Suprapubic skin (tissue), 4 donors: ENCODE results near the gene CCNT1. TPM values are rescaled to one million over a fixed set of nuclear protein-coding genes. Genes with fewer than 3 reads are reported as not detected.

Experiments
- DNase-seq, 2 donors: peaks; one replicate each; pipeline ENCODE4 v3.0.0-alpha.2; 2019; ENCODE audit warnings: low spot score in 2 of 2
- H3K27ac ChIP-seq: fragments of 200-600 bp; sonication (generic); one replicate; pipeline ENCODE4 v1.5.1; 2019
- H3K27me3 ChIP-seq: fragments of 200-600 bp; sonication (generic); one replicate; pipeline ENCODE4 v1.5.1; 2019
- H3K36me3 ChIP-seq: fragments of 200-600 bp; sonication (generic); one replicate; pipeline ENCODE4 v1.5.1; 2019
- H3K4me1 ChIP-seq: fragments of 200-600 bp; sonication (generic); one replicate; pipeline ENCODE4 v1.5.1; 2019
- H3K4me3 ChIP-seq: fragments of 200-600 bp; sonication (generic); one replicate; pipeline ENCODE4 v1.5.1; 2019; ENCODE audit warnings: mild to moderate bottlenecking
- H3K9me3 ChIP-seq: fragments of 200-600 bp; sonication (generic); one replicate; pipeline ENCODE4 v1.5.1; 2019
- EP300 ChIP-seq: sonication (generic); formaldehyde crosslinking; IDR thresholded peaks from one replicate; pipeline ENCODE4 v1.6.1; 2017; ENCODE audit warnings: antibody characterized with exemption
- POLR2A ChIP-seq, 2 donors: fragments of 450-650 bp; IDR thresholded peaks; one replicate each; pipeline ENCODE4 v1.6.1; 2017; ENCODE audit warnings: antibody characterized with exemption in 2 of 2, mild to moderate bottlenecking in 2 of 2, moderate library complexity in 2 of 2
- POLR2AphosphoS5 ChIP-seq, 3 donors: sonication (generic); formaldehyde crosslinking; IDR thresholded peaks; one replicate each; pipeline ENCODE4 v1.6.1; 2017; ENCODE audit warnings: antibody characterized with exemption in 3 of 3
- WGBS: methylation state at CpG from one replicate; pipeline ENCODE4 v1.1.5; 2018; 5-methylcytosine and 5-hydroxymethylcytosine counted together
- total RNA-seq, 4 donors: library from RNA; depleted of rRNA; stranded (reverse); fragments of >200 nt; gene quantifications; one replicate each; pipeline ENCODE4 v1.1.0, GENCODE V29; 2016
- TF ChIP-seq, protein P1 (sequence below), 2 donors: fragments of 200-600 bp in 1 of 2; fragments of 450-650 bp in 1 of 2; sonication (generic) in 1 of 2; IDR thresholded peaks; one replicate each; pipeline ENCODE4 v1.5.1; 2016 to 2019; ENCODE audit warnings: antibody characterized with exemption in 2 of 2, mild to moderate bottlenecking in 1 of 2, moderate library complexity in 1 of 2

CCNT1 gene
- 10 to 100 TPM; 23.4 to 74.4 (median 36.4) TPM for total RNA-seq

DNA sequence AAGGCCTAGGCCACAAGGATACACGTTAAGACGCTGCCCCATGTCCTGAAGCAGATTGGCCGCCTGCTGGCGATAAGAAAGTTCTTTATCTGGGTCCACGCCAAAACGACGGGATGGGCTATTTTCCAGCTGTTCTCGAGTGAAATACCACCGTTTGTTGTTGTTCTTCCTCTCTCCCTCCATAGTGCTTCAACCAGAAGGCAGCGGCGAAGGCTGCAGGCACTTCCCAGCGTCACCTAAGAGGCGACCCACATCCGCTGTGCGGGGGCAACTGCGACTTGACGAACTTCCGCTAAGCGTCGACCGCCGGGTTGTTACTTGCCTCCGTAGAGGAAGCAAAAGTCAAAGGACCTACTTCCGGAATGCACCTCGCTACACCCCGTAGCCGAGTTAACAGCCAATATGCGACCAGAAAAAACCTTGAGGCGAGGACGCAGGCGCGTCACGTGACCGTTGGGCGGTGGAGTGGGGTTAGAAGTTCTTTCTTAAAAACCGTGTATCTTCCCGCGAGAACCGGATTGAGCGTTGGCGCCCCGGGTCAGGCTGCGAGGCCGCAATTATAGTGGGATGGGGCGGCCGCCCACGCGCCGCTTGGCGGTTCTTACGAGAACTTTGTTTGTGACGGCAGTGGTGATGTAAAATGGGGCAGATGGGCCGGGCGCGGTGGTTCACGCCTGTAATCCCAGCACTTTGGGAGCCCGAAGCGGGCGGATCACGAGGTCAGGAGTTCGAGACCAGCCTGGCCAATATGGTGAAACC is at the start of gene CCNT1:
Gene CCNT1, minus strand, starts transcription at position 215 of the 759 bp plus-strand sequence. Its CDS starts 32 bp downstream, at position 183.
- TF ChIP-seq POLR2AphosphoS5 (IDR thresholded peaks at IDR 0.05): peak; percentile 89 to 97 (median 95)
- TF ChIP-seq POLR2A (IDR thresholded peaks at IDR 0.05): peak; percentile 37 to 90
- no peak for TF ChIP-seq EP300
- TF ChIP-seq, protein P1, sequence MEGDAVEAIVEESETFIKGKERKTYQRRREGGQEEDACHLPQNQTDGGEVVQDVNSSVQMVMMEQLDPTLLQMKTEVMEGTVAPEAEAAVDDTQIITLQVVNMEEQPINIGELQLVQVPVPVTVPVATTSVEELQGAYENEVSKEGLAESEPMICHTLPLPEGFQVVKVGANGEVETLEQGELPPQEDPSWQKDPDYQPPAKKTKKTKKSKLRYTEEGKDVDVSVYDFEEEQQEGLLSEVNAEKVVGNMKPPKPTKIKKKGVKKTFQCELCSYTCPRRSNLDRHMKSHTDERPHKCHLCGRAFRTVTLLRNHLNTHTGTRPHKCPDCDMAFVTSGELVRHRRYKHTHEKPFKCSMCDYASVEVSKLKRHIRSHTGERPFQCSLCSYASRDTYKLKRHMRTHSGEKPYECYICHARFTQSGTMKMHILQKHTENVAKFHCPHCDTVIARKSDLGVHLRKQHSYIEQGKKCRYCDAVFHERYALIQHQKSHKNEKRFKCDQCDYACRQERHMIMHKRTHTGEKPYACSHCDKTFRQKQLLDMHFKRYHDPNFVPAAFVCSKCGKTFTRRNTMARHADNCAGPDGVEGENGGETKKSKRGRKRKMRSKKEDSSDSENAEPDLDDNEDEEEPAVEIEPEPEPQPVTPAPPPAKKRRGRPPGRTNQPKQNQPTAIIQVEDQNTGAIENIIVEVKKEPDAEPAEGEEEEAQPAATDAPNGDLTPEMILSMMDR (IDR thresholded peaks at IDR 0.05): peak in 1 of 2 donors; percentile 25
- Histone ChIP-seq H3K9me3 (peaks cover 3% of the 10 kb centered on the region), H3K36me3 (peaks cover 14% of the 10 kb centered on the region), H3K27ac (peak within 1 kb of the TSS; percentile 92), H3K27me3 (no peaks in the 10 kb centered on the region), H3K4me1 (peaks cover 35% of the 10 kb centered on the region), H3K4me3 (peak within 1 kb of the TSS; percentile 63)
- WGBS: under 1% methylated on average over 48 of the region's 61 CpGs
- peak; percentile 100 for DNase-seq

DNA sequence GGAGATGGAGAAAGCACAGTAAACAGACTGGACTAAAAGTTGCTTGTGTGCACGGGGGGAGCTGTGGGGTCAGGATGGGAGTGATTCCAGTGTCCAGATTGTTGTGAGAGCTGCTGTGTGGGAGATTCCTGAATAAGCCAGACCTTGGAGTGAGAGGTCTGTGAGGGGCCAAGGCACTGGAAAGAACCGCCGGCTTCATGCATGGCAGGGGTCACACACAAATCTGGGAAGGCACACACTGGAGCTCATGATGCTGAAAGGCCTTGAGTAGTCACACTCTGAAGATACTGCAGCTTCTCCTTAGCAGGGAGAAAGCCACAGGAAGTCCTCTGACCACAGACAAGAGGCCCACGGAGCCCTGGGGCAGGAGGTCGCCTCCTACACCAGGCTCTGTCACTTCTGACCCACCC is 49.3 kb upstream of the CCNT1 start:
- Histone ChIP-seq H3K27me3 (no peaks in the 10 kb centered on the region), H3K9me3 (no peaks in the 10 kb centered on the region), H3K36me3 (peaks cover 42% of the 10 kb centered on the region), H3K4me3 (no peak overlapping the region), H3K4me1 (peaks cover 9% of the 10 kb centered on the region), H3K27ac (no peak overlapping the region)
- 55% methylated on average over 5 of the region's 5 CpGs for WGBS
- DNase-seq: peak in 1 of 2 donors; percentile 63
- TF ChIP-seq POLR2A (IDR thresholded peaks at IDR 0.05): no peak
- no peak for TF ChIP-seq POLR2AphosphoS5 (IDR thresholded peaks at IDR 0.05)

DNA sequence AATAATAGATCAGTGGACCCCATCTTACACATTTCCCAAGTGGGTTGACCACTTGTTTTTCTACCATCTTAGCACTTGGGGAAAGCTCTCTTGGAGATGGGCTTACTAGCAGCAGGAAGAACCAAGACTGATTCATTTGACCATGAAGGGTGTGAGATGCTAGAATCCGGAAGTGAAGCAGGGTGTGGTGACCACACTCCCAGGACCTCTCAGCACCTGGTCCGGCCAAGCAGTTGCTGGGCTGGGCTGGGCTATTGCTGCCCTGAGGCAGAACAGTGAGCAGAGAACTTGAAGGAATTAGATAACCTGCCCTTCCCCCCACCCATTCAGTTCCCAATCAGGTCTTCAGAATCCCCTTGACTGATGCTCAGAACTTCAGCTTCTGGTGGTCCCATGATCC is 48.0 kb upstream of the CCNT1 start:
- no peak overlapping the region for H3K27ac ChIP-seq

DNA sequence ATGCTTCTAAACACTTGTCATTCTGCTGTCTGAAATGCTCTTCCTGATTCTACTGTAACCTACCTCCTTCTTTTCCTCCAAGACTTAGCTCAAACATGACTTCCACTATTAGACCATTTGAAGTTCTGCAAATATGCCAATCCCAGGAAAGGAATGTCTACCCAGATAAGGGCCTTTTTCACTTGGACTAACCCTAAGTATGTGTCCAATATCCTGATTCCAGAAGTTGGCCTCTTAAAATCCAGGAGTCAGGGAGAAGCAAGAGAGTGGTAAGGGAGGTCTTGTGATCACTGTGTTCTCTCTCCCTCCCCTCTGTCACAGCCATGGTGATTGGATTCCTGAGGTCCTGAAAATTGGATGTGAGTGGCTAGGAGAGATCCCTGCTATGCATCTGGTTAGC is 42.2 kb upstream of the CCNT1 start:
- DNase-seq: no peak

More for the DNA sequence above, 48.0 kb upstream of the CCNT1 start:
- Histone ChIP-seq H3K4me1 (peaks cover 9% of the 10 kb centered on the region), H3K4me3 (no peak overlapping the region), H3K27me3 (no peaks in the 10 kb centered on the region), H3K36me3 (peaks cover 35% of the 10 kb centered on the region), H3K9me3 (no peaks in the 10 kb centered on the region)
- DNase-seq: peak in 1 of 2 donors; percentile 45
- TF ChIP-seq POLR2A (IDR thresholded peaks at IDR 0.05): no peak
- no peak for TF ChIP-seq EP300
- TF ChIP-seq POLR2AphosphoS5 (IDR thresholded peaks at IDR 0.05): no peak
- TF ChIP-seq, protein P1 (IDR thresholded peaks at IDR 0.05): no peak
- WGBS: 89% methylated on average over 2 of the region's 2 CpGs

DNA sequence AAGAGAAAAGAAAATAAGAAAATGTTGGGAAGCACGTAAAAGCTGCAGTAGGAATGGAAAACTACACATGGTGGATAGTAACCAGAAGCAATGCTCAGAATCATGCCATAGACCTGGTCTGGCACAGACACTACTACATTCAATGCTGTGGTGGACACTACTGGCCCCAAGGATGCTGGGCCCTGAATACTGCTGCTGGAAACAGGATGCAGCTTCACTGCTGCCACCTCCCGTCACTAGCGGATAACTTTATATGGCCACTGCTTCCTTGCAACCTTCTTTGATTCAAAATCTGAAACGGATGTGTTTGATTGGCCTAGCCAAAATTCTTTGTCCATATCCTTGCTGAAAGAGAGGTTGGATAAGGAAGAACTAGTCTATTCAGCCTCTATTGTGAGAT is 41.7 kb upstream of the CCNT1 start:
- Histone ChIP-seq H3K4me1 (no peaks in the 10 kb centered on the region), H3K27ac (no peak overlapping the region), H3K27me3 (no peaks in the 10 kb centered on the region), H3K36me3 (no peaks in the 10 kb centered on the region), H3K4me3 (no peak overlapping the region), H3K9me3 (no peaks in the 10 kb centered on the region)
- WGBS: 72% methylated on average over 4 of the region's 4 CpGs
- TF ChIP-seq, protein P1 (IDR thresholded peaks at IDR 0.05): no peak
- no peak for TF ChIP-seq EP300
- TF ChIP-seq POLR2A (IDR thresholded peaks at IDR 0.05): no peak
- no peak for TF ChIP-seq POLR2AphosphoS5 (IDR thresholded peaks at IDR 0.05)
- DNase-seq: no peak

More for the DNA sequence above, 42.2 kb upstream of the CCNT1 start:
- Histone ChIP-seq H3K27me3 (no peaks in the 10 kb centered on the region), H3K27ac (no peak overlapping the region), H3K4me3 (no peak overlapping the region), H3K4me1 (no peaks in the 10 kb centered on the region), H3K9me3 (no peaks in the 10 kb centered on the region), H3K36me3 (no peaks in the 10 kb centered on the region)
- TF ChIP-seq EP300: no peak
- TF ChIP-seq, protein P1 (IDR thresholded peaks at IDR 0.05): no peak
- TF ChIP-seq POLR2AphosphoS5 (IDR thresholded peaks at IDR 0.05): no peak
- TF ChIP-seq POLR2A (IDR thresholded peaks at IDR 0.05): no peak
